ENCODE measurements around the gene ABL1. TPM values are rescaled to one million over a fixed set of nuclear protein-coding genes. Genes with fewer than 3 reads are reported as not detected.

ABL1 gene
- total RNA-seq, 1 experiment from 2014 or later: 83.6 TPM

DNA sequence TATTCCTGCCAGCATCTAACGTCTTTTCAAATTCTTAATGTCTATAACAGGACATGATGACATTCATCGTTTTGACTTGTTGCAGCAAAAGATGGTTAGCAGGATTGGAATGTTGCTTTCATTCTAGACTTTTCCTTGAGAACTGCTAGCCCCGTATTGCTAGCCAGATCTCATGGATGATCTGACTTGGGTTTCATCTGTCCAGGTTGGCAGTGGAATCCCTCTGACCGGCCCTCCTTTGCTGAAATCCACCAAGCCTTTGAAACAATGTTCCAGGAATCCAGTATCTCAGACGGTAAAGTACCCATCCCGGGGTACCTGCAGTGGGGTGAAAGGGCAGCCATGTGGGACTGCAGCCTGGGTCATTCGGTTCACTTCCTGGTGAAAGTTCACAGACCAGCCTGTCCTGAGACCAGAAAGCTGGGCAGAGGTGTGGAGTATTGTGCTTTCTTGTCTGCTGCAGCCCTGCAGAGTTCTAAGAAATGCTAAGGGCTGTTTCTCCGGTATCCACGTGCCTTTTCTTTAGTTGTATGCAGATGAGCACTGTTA lies 44.9 kb downstream of the ABL1 start:
- Histone ChIP-seq H3T11ph (ENCODE audit: low read length) (no peak overlapping the region), H2BK120ac (ENCODE audit: low read depth, low read length, poor library complexity, severe bottlenecking) (no peak overlapping the region), H3K4ac (ENCODE audit: low read depth, low read length) (no peak overlapping the region), H3K4me2 (ENCODE audit: insufficient read depth, insufficient read length, low read length) (no peak overlapping the region), H3K9me3 (ENCODE audit: control insufficient read depth, low read depth, low read length) (no peaks in the 10 kb centered on the region), H2AFZ (ENCODE audit: low read length) (no peak overlapping the region), H3K23ac (ENCODE audit: insufficient read length, low read depth, low read length) (no peak overlapping the region), H3K79me2 (ENCODE audit: insufficient read depth, low read length) (no peaks in the 10 kb centered on the region), H3K18ac (ENCODE audit: insufficient read length, low read depth, low read length) (no peak overlapping the region), H3K23me2 (ENCODE audit: insufficient read length, low read depth, low read length, poor library complexity, severe bottlenecking) (no peaks in the 10 kb centered on the region), H4K91ac (ENCODE audit: insufficient read length, low read depth, low read length) (no peak overlapping the region), H2BK12ac (ENCODE audit: insufficient read length, low read depth, low read length) (no peak overlapping the region), H2BK15ac (ENCODE audit: low read depth, low read length) (no peak overlapping the region), H2BK5ac (ENCODE audit: insufficient read length, low read length) (no peak overlapping the region), H4K5ac (ENCODE audit: insufficient read length, low read depth, low read length) (no peak overlapping the region), H3K27me3 (ENCODE audit: insufficient read depth, low read length) (no peaks in the 10 kb centered on the region), H3K4me1 (ENCODE audit: insufficient read depth, low read length) (no peaks in the 10 kb centered on the region), H3K9ac (ENCODE audit: extremely low read depth, insufficient read length, low read length) (no peak overlapping the region), H3K14ac (ENCODE audit: insufficient read depth, low read length) (no peak overlapping the region), H2BK20ac (ENCODE audit: low read depth, low read length, poor library complexity, severe bottlenecking) (no peak overlapping the region), H3K27ac (ENCODE audit: insufficient read length, low read depth, low read length) (no peak overlapping the region), H3K56ac (ENCODE audit: insufficient read length, low read depth, low read length) (no peak overlapping the region), H4K20me1 (ENCODE audit: control insufficient read depth, insufficient read depth, insufficient read length) (peaks cover 2% of the 10 kb centered on the region), H2AK5ac (ENCODE audit: insufficient read length, low read length) (no peak overlapping the region), H3K79me1 (ENCODE audit: insufficient read depth, low read depth, low read length, poor library complexity, severe bottlenecking) (no peaks in the 10 kb centered on the region), H4K8ac (replicated peaks; ENCODE audit: insufficient read length, low read depth, low read length) (no peak overlapping the region)
- peaks cover 39 to 83% (median 78%) of the 10 kb centered on the region in 3 experiments for H3K36me3 Mint-ChIP-seq (ENCODE audit: insufficient read depth in 1 of 3, low read depth in 3 of 3)
- H3K4me3 Mint-ChIP-seq: no peak overlapping the region
- no peaks in the 10 kb centered on the region for H3K4me1 Mint-ChIP-seq
- WGBS (ENCODE audit: extremely low coverage, insufficient read length, low lambda C conversion rate): no CpG with 5 or more reads among the region's 9 CpGs
- no peak overlapping the region for H3K27ac Mint-ChIP-seq
- no peaks in the 10 kb centered on the region for H3K9me3 Mint-ChIP-seq
- no peaks in the 10 kb centered on the region for H3K27me3 Mint-ChIP-seq (ENCODE audit: low read depth)
- TF ChIP-seq, protein P1, sequence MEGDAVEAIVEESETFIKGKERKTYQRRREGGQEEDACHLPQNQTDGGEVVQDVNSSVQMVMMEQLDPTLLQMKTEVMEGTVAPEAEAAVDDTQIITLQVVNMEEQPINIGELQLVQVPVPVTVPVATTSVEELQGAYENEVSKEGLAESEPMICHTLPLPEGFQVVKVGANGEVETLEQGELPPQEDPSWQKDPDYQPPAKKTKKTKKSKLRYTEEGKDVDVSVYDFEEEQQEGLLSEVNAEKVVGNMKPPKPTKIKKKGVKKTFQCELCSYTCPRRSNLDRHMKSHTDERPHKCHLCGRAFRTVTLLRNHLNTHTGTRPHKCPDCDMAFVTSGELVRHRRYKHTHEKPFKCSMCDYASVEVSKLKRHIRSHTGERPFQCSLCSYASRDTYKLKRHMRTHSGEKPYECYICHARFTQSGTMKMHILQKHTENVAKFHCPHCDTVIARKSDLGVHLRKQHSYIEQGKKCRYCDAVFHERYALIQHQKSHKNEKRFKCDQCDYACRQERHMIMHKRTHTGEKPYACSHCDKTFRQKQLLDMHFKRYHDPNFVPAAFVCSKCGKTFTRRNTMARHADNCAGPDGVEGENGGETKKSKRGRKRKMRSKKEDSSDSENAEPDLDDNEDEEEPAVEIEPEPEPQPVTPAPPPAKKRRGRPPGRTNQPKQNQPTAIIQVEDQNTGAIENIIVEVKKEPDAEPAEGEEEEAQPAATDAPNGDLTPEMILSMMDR (conservative IDR thresholded peaks at IDR 0.05): no peak
- no peak for DNase-seq
